CD4-positive, alpha-beta memory T cell (primary cell): ENCODE measurements around the gene MAP1B. TPM values are rescaled to one million over a fixed set of nuclear protein-coding genes. Genes with fewer than 3 reads are reported as not detected.

Experiments
- CTCF ChIA-PET: fragments of 350-600 bp; sonication (Branson Sonifier 250); formaldehyde crosslinking; loops from one replicate; lab custom pipeline; 2021; ENCODE audit warnings: inconsistent platforms; ENCODE audit not compliant: partially characterized antibody; lab: Charles Lee
- POLR2A ChIA-PET: fragments of 350-600 bp; sonication (Branson Sonifier 250); formaldehyde crosslinking; loops from one replicate; lab custom pipeline; 2021; ENCODE audit not compliant: partially characterized antibody; lab: Charles Lee
- DNase-seq, 5 donors: peaks; one replicate each; pipeline versions ENCODE4 v3.0.0 to v3.0.0-alpha.2; 2020 to 2022; ENCODE audit warnings: mixed read lengths in 1 of 5
- H3K27ac ChIP-seq: one replicate; pipeline ENCODE4 v1.7.0; 2013; ENCODE audit warnings: low read depth, low read length
- H3K27me3 ChIP-seq: 2 replicates; pipeline ENCODE4 v1.7.0; 2013; ENCODE audit warnings: mild to moderate bottlenecking, low read length, moderate library complexity; ENCODE audit not compliant: insufficient read depth
- H3K36me3 ChIP-seq: 2 replicates; pipeline ENCODE4 v1.7.0; 2013; ENCODE audit warnings: mild to moderate bottlenecking, low read length, moderate library complexity; ENCODE audit not compliant: insufficient read depth
- H3K4me1 ChIP-seq: 2 replicates; pipeline ENCODE4 v1.7.0; 2013; ENCODE audit warnings: mild to moderate bottlenecking, low read length, moderate library complexity; ENCODE audit not compliant: insufficient read depth
- H3K4me3 ChIP-seq, 2 donors: one replicate each; pipeline ENCODE4 v1.7.0; 2013; ENCODE audit warnings: low read length in 2 of 2, mild to moderate bottlenecking in 1 of 2
- H3K9me3 ChIP-seq, 2 donors: one replicate each; pipeline ENCODE4 v1.7.0; 2013; ENCODE audit warnings: low read length in 2 of 2, control low read depth in 1 of 2; ENCODE audit not compliant: control insufficient read depth in 1 of 2
- H3K27ac Mint-ChIP-seq, 7 donors: one replicate each; pipeline ENCODE4 v1.8.0; 2020 to 2021; ENCODE audit warnings: mixed read lengths in 7 of 7, mild to moderate bottlenecking in 6 of 7, inconsistent platforms in 3 of 7, moderate library complexity in 3 of 7
- H3K27me3 Mint-ChIP-seq, 2 donors: one replicate each; pipeline ENCODE4 v1.8.0; 2020 to 2021; ENCODE audit warnings: mixed read lengths in 2 of 2
- H3K36me3 Mint-ChIP-seq, 2 donors: one replicate each; pipeline ENCODE4 v1.8.0; 2020 to 2021; ENCODE audit warnings: mixed read lengths in 2 of 2, inconsistent platforms in 1 of 2, mild to moderate bottlenecking in 1 of 2
- H3K4me1 Mint-ChIP-seq, 4 donors: one replicate each; pipeline ENCODE4 v1.8.0; 2020 to 2021; ENCODE audit warnings: mixed read lengths in 4 of 4, mild to moderate bottlenecking in 1 of 4
- H3K4me3 Mint-ChIP-seq, 8 donors: one replicate each; pipeline ENCODE4 v1.8.0; 2020 to 2021; ENCODE audit warnings: mixed read lengths in 8 of 8, mild to moderate bottlenecking in 7 of 8, moderate library complexity in 6 of 8, inconsistent platforms in 3 of 8
- H3K9me3 Mint-ChIP-seq, 8 donors: one replicate each; pipeline ENCODE4 v1.8.0; 2020 to 2021; ENCODE audit warnings: mixed read lengths in 8 of 8, mild to moderate bottlenecking in 5 of 8, inconsistent platforms in 3 of 8, moderate library complexity in 1 of 8
- intact Hi-C: fragments of 100-400 bp; cut with micrococcal nuclease; formaldehyde crosslinking; loops from one replicate; pipeline ENCODE4 v1.15.1; 2023
- polyA plus RNA-seq, 2 donors: library from polyadenylated mRNA; unstranded; fragments of 300-500 nt; fragmentation: Illumina TruSeq; gene quantifications; one replicate each; pipeline ENCODE4 v1.2.3, GENCODE V29; 2021
- total RNA-seq, 2 experiments: library from RNA; stranded (reverse); gene quantifications; one replicate each; pipeline ENCODE4 v1.2.3, GENCODE V29; 2021

MAP1B gene
- total and polyA plus RNA-seq, 4 experiments from 2014 or later = 0.13 to 0.25 TPM; not detected in 2

GRCh38 chr5:72122602-72123001, 15.3 kb downstream of the MAP1B start:
- intact Hi-C loops = no loop called here
- Mint-ChIP-seq H3K4me3 (no peak overlapping the region), H3K4me1 (no peaks in the 10 kb centered on the region), H3K27ac (no peak overlapping the region), H3K27me3 (peaks cover 21 to 31% of the 10 kb centered on the region in 2 donors), H3K9me3 (peaks cover 0 to 5% (median 0%) of the 10 kb centered on the region in 8 donors), H3K36me3 (no peaks in the 10 kb centered on the region)
- Histone ChIP-seq H3K27me3 (peaks cover 12% of the 10 kb centered on the region), H3K4me3 (no peak overlapping the region), H3K9me3 (no peaks in the 10 kb centered on the region), H3K27ac (no peak overlapping the region), H3K36me3 (no peaks in the 10 kb centered on the region), H3K4me1 (no peaks in the 10 kb centered on the region)
- CTCF ChIA-PET = no interaction called here
- POLR2A ChIA-PET = no interaction called here
- DNase-seq = no peak

GRCh38 chr5:72123764-72124376, 16.6 kb downstream of the MAP1B start:
- POLR2A ChIA-PET = no interaction called here
- intact Hi-C loops = no loop called here
- DNase-seq = no peak
- peaks cover 24 to 35% of the 10 kb centered on the region in 2 donors for H3K27me3 Mint-ChIP-seq
- H3K9me3 Mint-ChIP-seq = peaks cover 0 to 5% (median 0%) of the 10 kb centered on the region in 8 donors
- H3K4me3 ChIP-seq = no peak overlapping the region
- H3K4me1 Mint-ChIP-seq = no peaks in the 10 kb centered on the region
- H3K27me3 ChIP-seq = peaks cover 12% of the 10 kb centered on the region
- H3K4me3 Mint-ChIP-seq = no peak overlapping the region
- no peaks in the 10 kb centered on the region for H3K36me3 ChIP-seq
- no peaks in the 10 kb centered on the region for H3K4me1 ChIP-seq
- H3K27ac ChIP-seq = no peak overlapping the region
- H3K9me3 ChIP-seq = no peaks in the 10 kb centered on the region
- no peaks in the 10 kb centered on the region for H3K36me3 Mint-ChIP-seq
- CTCF ChIA-PET = no interaction called here
- H3K27ac Mint-ChIP-seq = no peak overlapping the region

- DNase-seq = no peak
- intact Hi-C loops = no loop called here
- no peak overlapping the region for H3K4me3 Mint-ChIP-seq
- Histone ChIP-seq H3K4me3 (no peak overlapping the region), H3K4me1 (no peaks in the 10 kb centered on the region), H3K27me3 (peaks cover 12% of the 10 kb centered on the region), H3K9me3 (no peaks in the 10 kb centered on the region), H3K27ac (no peak overlapping the region), H3K36me3 (no peaks in the 10 kb centered on the region)
- CTCF ChIA-PET = interaction anchor here (1.0 kb wide), 1 partner anchor 12 kb away, joined by 3 read pairs; no protein-coding TSS in a partner anchor
- H3K4me1 Mint-ChIP-seq = no peaks in the 10 kb centered on the region
- peaks cover 0 to 5% (median 0%) of the 10 kb centered on the region in 8 donors for H3K9me3 Mint-ChIP-seq
- POLR2A ChIA-PET = no interaction called here
- H3K36me3 Mint-ChIP-seq = no peaks in the 10 kb centered on the region
- peaks cover 24 to 37% of the 10 kb centered on the region in 2 donors for H3K27me3 Mint-ChIP-seq
- H3K27ac Mint-ChIP-seq = no peak overlapping the region
Measured at GRCh38 chr5:72125271-72125940, 18.1 kb downstream of the MAP1B start.

- H3K36me3 Mint-ChIP-seq = no peaks in the 10 kb centered on the region
- Histone ChIP-seq H3K36me3 (no peaks in the 10 kb centered on the region), H3K4me3 (no peak overlapping the region), H3K9me3 (no peaks in the 10 kb centered on the region), H3K27me3 (peaks cover 12% of the 10 kb centered on the region), H3K27ac (no peak overlapping the region), H3K4me1 (no peaks in the 10 kb centered on the region)
- no peak overlapping the region for H3K27ac Mint-ChIP-seq
- ChIA-PET CTCF (interaction anchor here (1.0 kb wide), 1 partner anchor 11 kb away, joined by 3 read pairs; no protein-coding TSS in a partner anchor), POLR2A (no interaction called here)
- H3K9me3 Mint-ChIP-seq = peaks cover 0 to 2% (median 0%) of the 10 kb centered on the region in 8 donors
- DNase-seq = no peak
- intact Hi-C loops = no loop called here
- no peak overlapping the region for H3K4me3 Mint-ChIP-seq
- H3K27me3 Mint-ChIP-seq = peaks cover 26 to 32% of the 10 kb centered on the region in 2 donors
- H3K4me1 Mint-ChIP-seq = no peaks in the 10 kb centered on the region
Measured at GRCh38 chr5:72125941-72126620, 18.8 kb downstream of the MAP1B start.

- Mint-ChIP-seq H3K4me3 (no peak overlapping the region), H3K4me1 (no peaks in the 10 kb centered on the region), H3K27me3 (peaks cover 22 to 29% of the 10 kb centered on the region in 2 donors), H3K36me3 (no peaks in the 10 kb centered on the region), H3K27ac (no peak overlapping the region), H3K9me3 (peaks cover 0 to 2% (median 0%) of the 10 kb centered on the region in 8 donors)
- ChIA-PET CTCF (no interaction called here), POLR2A (no interaction called here)
- Histone ChIP-seq H3K4me1 (no peaks in the 10 kb centered on the region), H3K9me3 (no peaks in the 10 kb centered on the region), H3K27ac (no peak overlapping the region), H3K4me3 (no peak overlapping the region), H3K27me3 (peaks cover 12% of the 10 kb centered on the region), H3K36me3 (no peaks in the 10 kb centered on the region)
- intact Hi-C loops = no loop called here
- no peak for DNase-seq
Measured at GRCh38 chr5:72126796-72127195, 19.5 kb downstream of the MAP1B start.

- Mint-ChIP-seq H3K4me3 (no peak overlapping the region), H3K4me1 (no peaks in the 10 kb centered on the region), H3K27me3 (peaks cover 26 to 35% of the 10 kb centered on the region in 2 donors), H3K27ac (no peak overlapping the region), H3K36me3 (no peaks in the 10 kb centered on the region), H3K9me3 (no peaks in the 10 kb centered on the region)
- DNase-seq = no peak
- H3K36me3 ChIP-seq = no peaks in the 10 kb centered on the region
- no peaks in the 10 kb centered on the region for H3K9me3 ChIP-seq
- peaks cover 12% of the 10 kb centered on the region for H3K27me3 ChIP-seq
- H3K27ac ChIP-seq = no peak overlapping the region
- POLR2A ChIA-PET = no interaction called here
- intact Hi-C loops = no loop called here
- no peak overlapping the region for H3K4me3 ChIP-seq
- CTCF ChIA-PET = no interaction called here
- H3K4me1 ChIP-seq = no peaks in the 10 kb centered on the region
Measured at GRCh38 chr5:72129725-72130124, 22.4 kb downstream of the MAP1B start.

- H3K4me3 ChIP-seq = no peak overlapping the region
- H3K4me1 ChIP-seq = no peaks in the 10 kb centered on the region
- H3K36me3 ChIP-seq = no peaks in the 10 kb centered on the region
- H3K27ac ChIP-seq = no peak overlapping the region
- POLR2A ChIA-PET = no interaction called here
- CTCF ChIA-PET = interaction anchor here (0.9 kb wide), 1 partner anchor 111 kb away, joined by 3 read pairs; no protein-coding TSS in a partner anchor
- intact Hi-C loops = no loop called here
- H3K27me3 ChIP-seq = peaks cover 12% of the 10 kb centered on the region
- no peak overlapping the region for H3K27ac Mint-ChIP-seq
- no peaks in the 10 kb centered on the region for H3K9me3 ChIP-seq
- no peaks in the 10 kb centered on the region for H3K36me3 Mint-ChIP-seq
- H3K4me1 Mint-ChIP-seq = no peaks in the 10 kb centered on the region
- no peaks in the 10 kb centered on the region for H3K9me3 Mint-ChIP-seq
- no peak overlapping the region for H3K4me3 Mint-ChIP-seq
- DNase-seq = no peak
- peaks cover 25 to 30% of the 10 kb centered on the region in 2 donors for H3K27me3 Mint-ChIP-seq
Measured at GRCh38 chr5:72130351-72130761, 23.1 kb downstream of the MAP1B start.
